ENCODE data around the gene RPS3A. TPM values are rescaled to one million over a fixed set of nuclear protein-coding genes. Genes with fewer than 3 reads are reported as not detected.

The RPS3A gene
- total and polyA plus RNA-seq, 9 of the 15 experiments (the other 6 are each of a cell fraction or from before 2014, with no cell fraction given) = 2,102 to 5,488 (median 3,554) TPM

GRCh38 chr4:151143162-151143561, 43.7 kb downstream of the RPS3A start:
- in situ Hi-C loops (cut with MboI) = no loop called here
- CTCF ChIA-PET (ENCODE audit: low intra/inter-chr PET ratio) = no interaction called here
- Histone ChIP-seq H3K79me2 (ENCODE audit: control insufficient read depth, insufficient read depth, low read length) (no peaks in the 10 kb centered on the region), H4K20me1 (replicated peaks; ENCODE audit: control insufficient read depth, insufficient read depth, low read length) (no peaks in the 10 kb centered on the region), H3K4me2 (ENCODE audit: insufficient read depth, low read length) (no peak overlapping the region), H3K27me3 (ENCODE audit: control insufficient read depth in 2 of 2, insufficient read depth in 2 of 2, low read length in 2 of 2) (peaks cover 5 to 6% of the 10 kb centered on the region in 2 experiments; a peak in 3 of 5 replicates), H3K9ac (ENCODE audit: insufficient read depth in 1 of 2, low read depth in 2 of 2, low read length in 2 of 2) (no peak overlapping the region), H3K36me3 (ENCODE audit: control insufficient read depth, insufficient read depth, low read length) (no peaks in the 10 kb centered on the region), H3K9me1 (ENCODE audit: control insufficient read depth, insufficient read depth, low read length) (no peaks in the 10 kb centered on the region), H3K4me3 (no peak overlapping the region), H3K9me3 (replicated peaks; ENCODE audit: control insufficient read depth, insufficient read depth, low read depth, low read length) (no peaks in the 10 kb centered on the region), H2AFZ (ENCODE audit: low read depth, low read length) (no peak overlapping the region), H3K27ac (ENCODE audit: extremely low read depth, low read depth, low read length) (no peak overlapping the region), H3K4me1 (replicated peaks in 1 of 2; ENCODE audit: control insufficient read depth in 2 of 2, insufficient read depth in 2 of 2, low read length in 2 of 2) (no peaks in the 10 kb centered on the region)
- WGBS (ENCODE audit: insufficient coverage, low coverage, missing lambda C conversion rate) = 8% methylated on average over 2 of the region's 2 CpGs
- no TSS peak for BruUV-seq (replicated peaks)
- no peak for ATAC-seq
- no peak for DNase-seq (ENCODE audit: extremely low read depth in 1 of 4, low spot score in 3 of 4)
- FAIRE-seq = no peak
- POLR2A ChIA-PET = interaction anchor here (0.7 kb wide), 1 partner anchor 172 kb away, joined by 3 read pairs; no protein-coding TSS in a partner anchor
- intact Hi-C loops (cut with micrococcal nuclease) = no loop called here
- TF ChIP-seq ZBTB5 (IDR thresholded peaks at IDR 0.05) = no peak
- TF ChIP-seq FOXP4 (CRISPR knock-in tag; IDR thresholded peaks at IDR 0.05; ENCODE audit: borderline replicate concordance) = no peak
- no peak for TF ChIP-seq ZNF77 (CRISPR knock-in tag; IDR thresholded peaks at IDR 0.05)
- no peak for TF ChIP-seq NFIX (CRISPR knock-in tag; IDR thresholded peaks at IDR 0.05; ENCODE audit: low read depth)
